Loucy (cell line): Measurements from ENCODE around the gene PNLIPRP1.

ENCODE experiments used
- EZH2phosphoT487 ChIP-seq: fragments of 200-600 bp; IDR thresholded peaks from 2 replicates; pipeline ENCODE4 v1.6.1; 2018; ENCODE audit warnings: antibody characterized with exemption, mild to moderate bottlenecking, moderate library complexity, borderline replicate concordance
- TF ChIP-seq, protein P1 (sequence below): fragments of 200-600 bp; sonication (generic); conservative IDR thresholded peaks from 2 replicates; pipeline ENCODE4 v1.5.1; 2014; ENCODE audit warnings: mild to moderate bottlenecking, antibody characterized with exemption, low read length

DNA sequence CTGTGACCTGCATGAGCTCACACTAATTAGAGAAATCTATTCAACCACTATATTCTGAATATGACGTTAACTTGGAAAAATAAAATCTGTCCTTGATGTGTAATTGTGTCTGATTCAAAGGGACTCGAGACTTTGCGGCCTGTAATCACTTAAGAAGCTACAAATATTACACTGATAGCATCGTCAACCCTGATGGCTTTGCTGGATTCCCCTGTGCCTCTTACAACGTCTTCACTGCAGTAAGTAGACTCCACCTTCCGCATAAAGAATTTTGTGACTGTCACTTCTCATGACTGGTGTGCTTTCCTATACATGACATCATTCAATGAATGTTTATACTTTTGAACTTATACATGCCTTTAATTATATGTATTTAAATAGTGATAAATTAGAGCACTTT, 34.9 kb upstream of the PNLIPRP1 start:
- TF ChIP-seq, protein P1, sequence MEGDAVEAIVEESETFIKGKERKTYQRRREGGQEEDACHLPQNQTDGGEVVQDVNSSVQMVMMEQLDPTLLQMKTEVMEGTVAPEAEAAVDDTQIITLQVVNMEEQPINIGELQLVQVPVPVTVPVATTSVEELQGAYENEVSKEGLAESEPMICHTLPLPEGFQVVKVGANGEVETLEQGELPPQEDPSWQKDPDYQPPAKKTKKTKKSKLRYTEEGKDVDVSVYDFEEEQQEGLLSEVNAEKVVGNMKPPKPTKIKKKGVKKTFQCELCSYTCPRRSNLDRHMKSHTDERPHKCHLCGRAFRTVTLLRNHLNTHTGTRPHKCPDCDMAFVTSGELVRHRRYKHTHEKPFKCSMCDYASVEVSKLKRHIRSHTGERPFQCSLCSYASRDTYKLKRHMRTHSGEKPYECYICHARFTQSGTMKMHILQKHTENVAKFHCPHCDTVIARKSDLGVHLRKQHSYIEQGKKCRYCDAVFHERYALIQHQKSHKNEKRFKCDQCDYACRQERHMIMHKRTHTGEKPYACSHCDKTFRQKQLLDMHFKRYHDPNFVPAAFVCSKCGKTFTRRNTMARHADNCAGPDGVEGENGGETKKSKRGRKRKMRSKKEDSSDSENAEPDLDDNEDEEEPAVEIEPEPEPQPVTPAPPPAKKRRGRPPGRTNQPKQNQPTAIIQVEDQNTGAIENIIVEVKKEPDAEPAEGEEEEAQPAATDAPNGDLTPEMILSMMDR = no peak
- no peak for TF ChIP-seq EZH2phosphoT487
